Spleen (tissue), 11 donors: ENCODE results near the gene MICAL3. TPM values are rescaled to one million over a fixed set of nuclear protein-coding genes. Genes with fewer than 3 reads are reported as not detected.
"Not testable (repeated sequence)": the region's sequence is repeated elsewhere in the genome, so short reads cannot be mapped to it uniquely, and the experiment has no call there.

Experiments
- DNase-seq: peaks from one replicate; pipeline ENCODE4 v3.0.0-alpha.2; 2020
- H3K27ac ChIP-seq, 8 donors: fragments of 200-600 bp; sonication (generic) in 7 of 8; 1 replicate in 4 of 8; 2 replicates in 4 of 8; pipeline versions ENCODE4 v1.5.0 to v1.8.0; 2016 to 2021; ENCODE audit warnings: inconsistent platforms in 4 of 8, mild to moderate bottlenecking in 4 of 8, moderate library complexity in 1 of 8
- H3K27me3 ChIP-seq, 7 donors: fragments of 200-600 bp; sonication (generic) in 6 of 7; replicated peaks in 1 of 7; 1 replicate in 4 of 7; 2 replicates in 3 of 7; pipeline versions ENCODE4 v1.5.0 to v1.8.0; 2016 to 2021; ENCODE audit warnings: inconsistent platforms in 3 of 7, mild to moderate bottlenecking in 1 of 7
- H3K36me3 ChIP-seq, 6 donors: fragments of 200-600 bp; sonication (generic) in 5 of 6; 1 replicate in 4 of 6; 2 replicates in 2 of 6; pipeline versions ENCODE4 v1.5.0 to v1.8.0; 2016 to 2021; ENCODE audit warnings: inconsistent platforms in 2 of 6
- H3K4me1 ChIP-seq, 6 donors: fragments of 200-600 bp; sonication (generic) in 5 of 6; 1 replicate in 3 of 6; 2 replicates in 3 of 6; pipeline versions ENCODE4 v1.5.0 to v1.8.0; 2016 to 2021; ENCODE audit warnings: inconsistent platforms in 3 of 6
- H3K4me3 ChIP-seq, 8 donors: fragments of 200-600 bp; sonication (generic) in 7 of 8; 1 replicate in 4 of 8; 2 replicates in 4 of 8; pipeline versions ENCODE4 v1.5.0 to v1.8.0; 2016 to 2021; ENCODE audit warnings: inconsistent platforms in 4 of 8, mild to moderate bottlenecking in 4 of 8, moderate library complexity in 2 of 8
- H3K9me3 ChIP-seq, 8 donors: fragments of 200-600 bp; sonication (generic) in 7 of 8; 1 replicate in 4 of 8; 2 replicates in 4 of 8; pipeline versions ENCODE4 v1.5.0 to v1.8.0; 2016 to 2021; ENCODE audit warnings: inconsistent platforms in 4 of 8
- POLR2A ChIP-seq, 3 donors: fragments of 450-650 bp; IDR thresholded peaks; one replicate each; pipeline ENCODE4 v1.5.1; 2017; ENCODE audit warnings: antibody characterized with exemption in 3 of 3, mild to moderate bottlenecking in 1 of 3
- POLR2AphosphoS5 ChIP-seq, 3 donors: sonication (generic); formaldehyde crosslinking; IDR thresholded peaks; one replicate each; pipeline ENCODE4 v1.5.1; 2017; ENCODE audit warnings: antibody characterized with exemption in 3 of 3
- WGBS, 5 donors: extraction: QIAGEN DNeasy Blood & Tissue Kit in 3 of 5; methylation state at CpG; one replicate each; pipeline versions ENCODE4 v1.1.5 to v1.1.7; 2013 to 2018; 5-methylcytosine and 5-hydroxymethylcytosine counted together
- intact Hi-C: fragments of 100-400 bp; cut with DNase I; formaldehyde crosslinking; loops from one replicate; pipeline ENCODE4 v1.15.0; 2023; ENCODE audit warnings: low total_unique reads
- polyA plus RNA-seq, 3 donors: library from polyadenylated mRNA; stranded (reverse); fragments of 200-250 nt; gene quantifications; one replicate each; pipeline ENCODE4 v1.2.1, GENCODE V29; 2013
- total RNA-seq, 7 donors: library from RNA; depleted of rRNA in 3 of 7; stranded (reverse); fragments of >200 nt in 3 of 7; fragmentation: NEBNext Ultra II Directional in 4 of 7; extraction: Animal tissue kit (Norgen Biotek cat#: 25700) in 4 of 7; gene quantifications; one replicate each; pipeline versions ENCODE4 v1.1.0 to v1.2.1, GENCODE V29; 2016 to 2021
- TF ChIP-seq, protein P1 (sequence below), 11 experiments: fragments of 200-600 bp in 7 of 11; fragments of 450-650 bp in 4 of 11; sonication (generic) in 4 of 11; IDR thresholded peaks in 8 of 11; conservative IDR thresholded peaks in 3 of 11; 1 replicate in 7 of 11; 2 replicates in 4 of 11; pipeline versions ENCODE4 v1.4.0 to v1.8.0; 2016 to 2021; ENCODE audit warnings: antibody characterized with exemption in 11 of 11, inconsistent platforms in 4 of 11, mild to moderate bottlenecking in 1 of 11
- donor health status: healthy with polysubstance abuse.
- donor health status: DM: no; HTN: no; CAD: no; lungs with moderate emphysema.
- donor health status: DM: no; HTN: no; CAD: no.
- donor health status: Bipolar disorder and iron deficiency.
- donor health status: healthy.
- donor health status: DM: no; HTN: no; CAD: no.
- donor health status: DM: yes; HTN: yes; CAD: no.

The MICAL3 gene
- total and polyA plus RNA-seq, 10 donors, result 2.6 to 133 (median 75.2) TPM

DNA sequence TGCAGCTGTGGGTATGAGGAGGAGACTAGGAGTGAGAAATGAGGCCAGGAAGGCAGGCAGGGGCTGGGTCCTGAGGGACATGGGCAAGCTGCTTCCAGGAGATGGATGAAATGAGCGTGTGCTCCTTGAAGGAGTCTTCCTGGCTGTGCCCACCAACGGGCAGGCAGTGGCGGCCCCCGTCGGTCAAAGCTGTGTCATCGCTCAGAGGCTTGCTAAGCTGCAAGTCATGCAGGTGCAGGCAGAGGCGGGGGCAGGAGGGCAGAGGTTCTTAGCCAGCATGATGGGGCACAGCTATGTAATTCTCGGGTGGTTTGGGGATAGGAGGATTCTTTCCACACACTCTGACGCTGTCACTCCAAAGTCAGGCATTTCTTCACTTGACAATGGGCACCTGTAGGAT, 40.9 kb upstream of the MICAL3 start:
- Histone ChIP-seq H3K27ac (peak overlapping the region in 1 of 8 donors; percentile 71), H3K27me3 (peaks cover 0 to 8% (median 0%) of the 10 kb centered on the region in 7 donors), H3K9me3 (no peaks in the 10 kb centered on the region), H3K4me3 (no peak overlapping the region), H3K4me1 (peaks cover 17 to 63% (median 50%) of the 10 kb centered on the region in 6 donors), H3K36me3 (no peaks in the 10 kb centered on the region)
- intact Hi-C loops, result loop anchor here (10.0 kb wide), 1 partner anchor 60 kb away; no protein-coding TSS in a partner anchor
- peak; percentile 77 for DNase-seq
- WGBS, 5 donors, result 24 to 73% (median 49%) methylated on average over 6 to 9 of the region's 9 CpGs
- TF ChIP-seq POLR2AphosphoS5 (IDR thresholded peaks at IDR 0.05), result no peak
- TF ChIP-seq POLR2A (IDR thresholded peaks at IDR 0.05), result no peak
- TF ChIP-seq, protein P1, sequence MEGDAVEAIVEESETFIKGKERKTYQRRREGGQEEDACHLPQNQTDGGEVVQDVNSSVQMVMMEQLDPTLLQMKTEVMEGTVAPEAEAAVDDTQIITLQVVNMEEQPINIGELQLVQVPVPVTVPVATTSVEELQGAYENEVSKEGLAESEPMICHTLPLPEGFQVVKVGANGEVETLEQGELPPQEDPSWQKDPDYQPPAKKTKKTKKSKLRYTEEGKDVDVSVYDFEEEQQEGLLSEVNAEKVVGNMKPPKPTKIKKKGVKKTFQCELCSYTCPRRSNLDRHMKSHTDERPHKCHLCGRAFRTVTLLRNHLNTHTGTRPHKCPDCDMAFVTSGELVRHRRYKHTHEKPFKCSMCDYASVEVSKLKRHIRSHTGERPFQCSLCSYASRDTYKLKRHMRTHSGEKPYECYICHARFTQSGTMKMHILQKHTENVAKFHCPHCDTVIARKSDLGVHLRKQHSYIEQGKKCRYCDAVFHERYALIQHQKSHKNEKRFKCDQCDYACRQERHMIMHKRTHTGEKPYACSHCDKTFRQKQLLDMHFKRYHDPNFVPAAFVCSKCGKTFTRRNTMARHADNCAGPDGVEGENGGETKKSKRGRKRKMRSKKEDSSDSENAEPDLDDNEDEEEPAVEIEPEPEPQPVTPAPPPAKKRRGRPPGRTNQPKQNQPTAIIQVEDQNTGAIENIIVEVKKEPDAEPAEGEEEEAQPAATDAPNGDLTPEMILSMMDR (IDR thresholded peaks at IDR 0.05 in 8 of 11, conservative IDR thresholded peaks at IDR 0.05 in 3 of 11), result peak in 1 of 11 experiments; percentile 11

DNA sequence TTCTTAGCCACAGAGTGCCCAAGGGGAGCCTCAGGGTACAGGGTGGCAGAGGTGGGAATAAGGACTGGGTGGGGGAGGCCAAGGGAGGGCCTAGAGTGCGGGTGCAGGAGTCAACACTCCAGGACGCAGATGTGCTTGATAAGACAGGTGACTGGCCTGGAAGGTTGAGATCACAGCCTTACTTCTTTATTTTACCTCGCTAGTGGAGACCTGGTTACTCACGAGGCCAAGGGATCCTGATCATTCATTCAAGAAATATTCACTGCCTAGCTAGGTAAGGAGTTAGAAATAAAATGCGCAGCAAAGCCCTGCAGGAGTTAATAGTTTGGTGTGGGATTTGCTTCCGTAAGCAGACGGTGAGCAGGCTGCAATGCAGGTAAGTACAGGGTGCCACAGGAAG, 40.3 kb upstream of the MICAL3 start:
- H3K27me3 ChIP-seq, result peaks cover 0 to 8% (median 0%) of the 10 kb centered on the region in 7 donors
- H3K4me1 ChIP-seq, result peaks cover 17 to 66% (median 50%) of the 10 kb centered on the region in 6 donors
- H3K9me3 ChIP-seq, result no peaks in the 10 kb centered on the region
- intact Hi-C loops, result loop anchor here (10.0 kb wide), 1 partner anchor 60 kb away; no protein-coding TSS in a partner anchor
- DNase-seq, result peak; percentile 17
- WGBS, 5 donors, result 90 to 96% (median 93%) methylated on average over 7 of the region's 7 CpGs
- TF ChIP-seq POLR2A (IDR thresholded peaks at IDR 0.05), result no peak
- no peak for TF ChIP-seq POLR2AphosphoS5 (IDR thresholded peaks at IDR 0.05)
- TF ChIP-seq, protein P1 (IDR thresholded peaks at IDR 0.05 in 8 of 11, conservative IDR thresholded peaks at IDR 0.05 in 3 of 11), result no peak
- H3K36me3 ChIP-seq, result no peaks in the 10 kb centered on the region
- no peak overlapping the region for H3K4me3 ChIP-seq
- no peak overlapping the region for H3K27ac ChIP-seq

DNA sequence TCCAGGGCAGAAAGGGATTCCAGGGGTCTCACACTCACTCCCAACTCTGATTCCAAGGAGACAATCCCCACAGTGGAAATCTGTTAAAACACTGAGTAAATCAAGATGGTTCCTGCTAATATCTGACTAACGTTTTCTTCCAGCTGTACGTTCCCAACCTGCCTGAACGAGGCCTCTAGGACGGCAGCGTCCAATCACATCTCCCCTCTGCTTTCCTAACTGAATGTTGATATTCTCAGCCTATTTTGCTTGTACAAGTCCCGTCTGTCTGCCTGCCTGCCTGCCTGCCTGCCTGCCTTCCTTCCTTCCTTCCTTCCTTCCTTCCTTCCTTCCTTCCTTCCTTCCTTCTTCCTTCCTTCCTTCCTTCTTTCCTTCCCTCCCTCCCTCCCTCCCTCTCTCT, 39.4 kb upstream of the MICAL3 start:
- H3K27me3 ChIP-seq, H3K4me3 ChIP-seq, H3K36me3 ChIP-seq, DNase-seq, H3K9me3 ChIP-seq: not testable (repeated sequence)
- intact Hi-C loops, result loop anchor here (10.0 kb wide), 1 partner anchor 59 kb away; no protein-coding TSS in a partner anchor
- WGBS, 5 donors, result 67 to 77% (median 73%) methylated on average over 6 of the region's 6 CpGs
- Histone ChIP-seq H3K4me1 (peaks cover 17 to 72% (median 47%) of the 10 kb centered on the region in 6 donors), H3K27ac (peak overlapping the region in 1 of 8 donors; percentile 69)

DNA sequence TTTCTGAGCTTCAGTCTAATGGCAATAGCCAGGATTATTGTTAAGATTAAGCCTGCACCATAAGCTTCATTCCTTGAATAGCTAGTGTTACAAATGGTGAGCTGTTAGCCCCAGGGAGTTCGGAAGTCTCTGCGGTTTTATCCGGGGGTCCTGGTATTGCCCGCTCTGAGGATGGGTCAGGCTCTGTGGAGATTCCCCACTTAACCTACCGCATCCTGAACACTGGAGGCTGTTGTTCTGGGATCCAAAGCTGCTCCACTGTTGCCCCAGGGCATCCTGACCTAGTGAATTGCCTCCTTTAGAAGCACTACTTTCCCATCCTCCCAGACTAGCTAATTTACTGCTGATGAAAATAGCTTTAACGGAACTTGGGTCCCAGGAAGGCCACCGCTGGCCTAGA, 38.9 kb upstream of the MICAL3 start:
- peaks cover 0 to 8% (median 0%) of the 10 kb centered on the region in 7 donors for H3K27me3 ChIP-seq
- no peaks in the 10 kb centered on the region for H3K36me3 ChIP-seq
- H3K27ac ChIP-seq, result peak overlapping the region in 2 of 8 donors; percentile 68 to 69
- H3K4me3 ChIP-seq, result no peak overlapping the region
- peak; percentile 34 for DNase-seq
- peaks cover 19 to 76% (median 46%) of the 10 kb centered on the region in 6 donors for H3K4me1 ChIP-seq
- intact Hi-C loops, result loop anchor here (10.0 kb wide), 1 partner anchor 59 kb away; no protein-coding TSS in a partner anchor
- 83 to 91% (median 83%) methylated on average over 7 of the region's 7 CpGs for WGBS, 5 donors
- TF ChIP-seq POLR2AphosphoS5 (IDR thresholded peaks at IDR 0.05), result no peak
- TF ChIP-seq POLR2A (IDR thresholded peaks at IDR 0.05), result no peak
- TF ChIP-seq, protein P1 (IDR thresholded peaks at IDR 0.05 in 8 of 11, conservative IDR thresholded peaks at IDR 0.05 in 3 of 11), result no peak
- no peaks in the 10 kb centered on the region for H3K9me3 ChIP-seq
